Mononuclear cell (primary cell): Measurements from ENCODE around the gene GCN1. TPM values are rescaled to one million over a fixed set of nuclear protein-coding genes. Genes with fewer than 3 reads are reported as not detected.

ENCODE experiments used
- H3K27me3 ChIP-seq: 2 replicates; pipeline ENCODE4 v1.6.0; 2011; ENCODE audit warnings: low read length, control low read depth; ENCODE audit not compliant: insufficient read depth
- H3K4me1 ChIP-seq: 2 replicates; pipeline ENCODE4 v1.5.1; 2011; ENCODE audit warnings: mild to moderate bottlenecking, low read length, control low read depth; ENCODE audit not compliant: insufficient read depth
- H3K4me3 ChIP-seq: 2 replicates; pipeline ENCODE4 v1.5.1; 2011; ENCODE audit warnings: mild to moderate bottlenecking, low read length, moderate library complexity
- H3K9me3 ChIP-seq: 2 replicates; pipeline ENCODE4 v1.5.1; 2011; ENCODE audit warnings: low read depth, mild to moderate bottlenecking, control low read depth, low read length
- total RNA-seq: library from RNA; depleted of rRNA; stranded (reverse); fragments of >200 nt; gene quantifications from one replicate; pipeline ENCODE4 v1.2.3, GENCODE V29; 2012

The GCN1 gene
- total RNA-seq, 1 donor, result 159 TPM

GRCh38 chr12:120132863-120133385 lies 61.6 kb downstream of the GCN1 start:
- no peaks in the 10 kb centered on the region for H3K27me3 ChIP-seq
- peaks cover 4% of the 10 kb centered on the region for H3K4me1 ChIP-seq
- no peaks in the 10 kb centered on the region for H3K9me3 ChIP-seq
- H3K4me3 ChIP-seq, result no peak overlapping the region

- H3K4me3 ChIP-seq, result no peak overlapping the region
- H3K9me3 ChIP-seq, result no peaks in the 10 kb centered on the region
- peaks cover 8% of the 10 kb centered on the region for H3K4me1 ChIP-seq
- H3K27me3 ChIP-seq, result no peaks in the 10 kb centered on the region
These were observed 62.3 kb downstream of the GCN1 start for GRCh38 chr12:120132054-120132836.

GRCh38 chr12:120131116-120131515 lies 63.4 kb downstream of the GCN1 start:
- H3K9me3 ChIP-seq, result no peaks in the 10 kb centered on the region
- no peaks in the 10 kb centered on the region for H3K27me3 ChIP-seq

GRCh38 chr12:120130011-120130410 lies 64.5 kb downstream of the GCN1 start:
- peaks cover 26% of the 10 kb centered on the region for H3K4me1 ChIP-seq

More at GRCh38 chr12:120131116-120131515, 63.4 kb downstream of the GCN1 start:
- Histone ChIP-seq H3K4me3 (no peak overlapping the region), H3K4me1 (peaks cover 19% of the 10 kb centered on the region)

GRCh38 chr12:120126635-120127005 lies 67.9 kb downstream of the GCN1 start:
- H3K9me3 ChIP-seq, result no peaks in the 10 kb centered on the region
- H3K27me3 ChIP-seq, result no peaks in the 10 kb centered on the region
- no peak overlapping the region for H3K4me3 ChIP-seq
- peaks cover 27% of the 10 kb centered on the region for H3K4me1 ChIP-seq

More at GRCh38 chr12:120130011-120130410, 64.5 kb downstream of the GCN1 start:
- Histone ChIP-seq H3K9me3 (no peaks in the 10 kb centered on the region), H3K27me3 (no peaks in the 10 kb centered on the region), H3K4me3 (no peak overlapping the region)

DNA sequence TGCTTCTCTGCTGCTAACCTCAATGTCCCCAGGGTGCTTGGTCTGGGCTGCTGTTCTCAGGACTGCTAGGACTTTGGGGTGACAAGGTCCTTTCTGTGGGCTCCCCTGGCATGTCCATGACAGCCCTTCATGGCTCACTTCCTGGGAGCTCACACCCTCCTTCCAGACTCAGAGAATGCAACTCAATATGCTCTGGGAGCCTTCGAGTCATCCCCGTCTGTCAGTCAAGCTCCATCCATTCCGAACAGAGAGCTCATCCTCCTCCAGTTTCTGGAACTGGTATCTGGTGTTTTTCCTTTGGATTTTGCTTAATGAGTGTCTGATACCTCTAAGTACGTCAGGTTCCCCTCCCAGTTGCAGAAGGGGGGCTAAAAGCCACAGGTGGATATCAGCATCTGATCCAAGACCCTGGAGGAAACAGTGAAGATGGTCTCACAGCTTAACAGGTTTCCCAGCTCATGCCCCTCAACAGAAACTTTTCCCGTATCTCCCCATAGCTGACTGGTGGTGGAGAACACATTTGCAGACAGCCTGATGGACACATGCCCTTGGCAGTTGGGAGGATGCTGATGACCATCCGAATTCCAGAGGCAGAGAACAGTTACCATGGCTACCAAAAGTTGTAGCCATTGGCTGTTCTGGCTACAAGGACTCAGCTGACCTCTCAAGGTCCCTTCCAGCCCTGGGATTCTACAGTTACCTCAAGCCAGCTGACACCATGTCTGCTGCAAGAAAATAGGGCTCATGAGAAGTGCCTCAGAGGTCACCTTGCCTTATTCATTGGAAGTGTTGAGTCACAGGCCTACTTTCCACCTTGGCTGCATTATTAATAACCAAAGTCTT lies 68.5 kb downstream of the GCN1 start:
- peaks cover 31% of the 10 kb centered on the region for H3K4me1 ChIP-seq
- H3K9me3 ChIP-seq, result no peaks in the 10 kb centered on the region
- no peaks in the 10 kb centered on the region for H3K27me3 ChIP-seq
- H3K4me3 ChIP-seq, result no peak overlapping the region

DNA sequence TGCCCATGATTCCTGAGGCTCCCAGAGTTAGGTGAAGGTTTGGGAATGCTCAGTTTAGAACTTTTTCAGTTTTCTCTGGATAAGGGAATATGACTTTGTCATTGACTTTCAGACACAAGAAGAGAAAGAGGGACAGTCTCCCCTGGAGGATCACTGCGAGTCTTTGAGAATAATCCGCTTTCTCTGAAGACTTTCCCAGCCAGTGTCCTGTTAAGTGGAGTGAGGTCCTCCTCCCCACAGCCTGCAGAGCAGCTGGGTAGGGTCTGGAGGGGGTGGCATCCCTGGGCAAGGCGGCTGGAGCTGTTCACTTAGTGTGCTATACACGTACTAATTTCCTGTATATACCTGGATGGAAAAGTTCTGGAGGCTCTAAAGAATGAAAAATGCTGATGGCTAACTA lies 69.5 kb downstream of the GCN1 start:
- no peak overlapping the region for H3K4me3 ChIP-seq
- no peaks in the 10 kb centered on the region for H3K9me3 ChIP-seq
- H3K4me1 ChIP-seq, result peaks cover 38% of the 10 kb centered on the region
- H3K27me3 ChIP-seq, result no peaks in the 10 kb centered on the region

- no peaks in the 10 kb centered on the region for H3K9me3 ChIP-seq
- no peaks in the 10 kb centered on the region for H3K27me3 ChIP-seq
- H3K4me3 ChIP-seq, result no peak overlapping the region
- H3K4me1 ChIP-seq, result peaks cover 57% of the 10 kb centered on the region
These were observed 72.7 kb downstream of the GCN1 start for GRCh38 chr12:120121766-120122293.

- H3K27me3 ChIP-seq, result no peaks in the 10 kb centered on the region
- no peaks in the 10 kb centered on the region for H3K9me3 ChIP-seq
- peaks cover 52% of the 10 kb centered on the region for H3K4me1 ChIP-seq
- H3K4me3 ChIP-seq, result no peak overlapping the region
These were observed 73.2 kb downstream of the GCN1 start for GRCh38 chr12:120121343-120121742.

GRCh38 chr12:120119271-120119973 lies 75.1 kb downstream of the GCN1 start:
- H3K4me3 ChIP-seq, result no peak overlapping the region
- no peaks in the 10 kb centered on the region for H3K27me3 ChIP-seq
- H3K9me3 ChIP-seq, result no peaks in the 10 kb centered on the region
- H3K4me1 ChIP-seq, result peaks cover 60% of the 10 kb centered on the region

DNA sequence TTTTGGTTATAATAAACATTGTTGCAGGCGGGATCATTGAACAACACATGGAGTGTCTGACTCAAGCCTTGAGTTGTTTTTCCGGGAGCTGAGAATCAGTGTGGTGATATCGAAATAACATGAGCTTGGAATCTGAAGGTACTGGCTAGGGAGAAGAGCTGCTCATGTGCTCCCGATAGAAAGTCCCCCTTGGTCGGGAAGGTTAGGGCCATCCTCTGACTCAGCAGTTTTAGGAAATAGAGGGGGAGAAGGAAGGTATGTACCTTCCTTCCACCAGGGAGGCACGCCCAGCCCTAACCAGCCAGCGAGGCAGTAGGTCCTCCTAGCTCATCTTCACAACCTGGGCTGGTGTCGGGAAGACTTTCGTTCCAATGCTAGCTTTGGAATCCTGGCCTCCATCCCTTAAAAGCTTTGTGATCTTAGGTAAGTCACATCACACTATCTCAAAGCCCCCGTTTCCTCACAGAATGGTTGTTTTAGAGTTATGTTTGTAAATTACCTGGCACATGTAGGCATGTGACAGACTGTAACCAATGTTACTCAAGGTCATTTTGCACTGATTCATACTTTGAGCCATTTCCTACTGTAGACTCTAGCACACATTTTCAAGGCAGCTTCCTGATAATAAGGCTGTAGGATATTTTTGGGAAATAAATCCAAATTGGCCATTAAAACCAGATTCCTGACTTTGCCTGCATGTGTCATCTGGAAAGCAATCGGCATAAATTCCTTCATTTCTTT lies 76.0 kb downstream of the GCN1 start:
- Histone ChIP-seq H3K27me3 (no peaks in the 10 kb centered on the region), H3K4me3 (no peak overlapping the region), H3K4me1 (peaks cover 62% of the 10 kb centered on the region), H3K9me3 (no peaks in the 10 kb centered on the region)

GRCh38 chr12:120117961-120118320 lies 76.6 kb downstream of the GCN1 start:
- Histone ChIP-seq H3K4me3 (peak overlapping the region; percentile 81), H3K9me3 (no peaks in the 10 kb centered on the region), H3K4me1 (peaks cover 62% of the 10 kb centered on the region), H3K27me3 (no peaks in the 10 kb centered on the region)

- H3K27me3 ChIP-seq, result no peaks in the 10 kb centered on the region
- peaks cover 69% of the 10 kb centered on the region for H3K4me1 ChIP-seq
- H3K4me3 ChIP-seq, result peak overlapping the region; percentile 81
These were observed 77.5 kb downstream of the GCN1 start for GRCh38 chr12:120116792-120117651.

More at GRCh38 chr12:120116792-120117651, 77.5 kb downstream of the GCN1 start:
- H3K9me3 ChIP-seq, result no peaks in the 10 kb centered on the region
